GM18873 (cell line): ENCODE results near the gene COL21A1.

ENCODE experiments used
- ATAC-seq: cut with Tn5 transposase; IDR thresholded peaks from one replicate; pipeline ENCODE4 v1.9.1; 2021; ENCODE audit warnings: mild to moderate bottlenecking, moderate library complexity, moderate number of reproducible peaks; ENCODE audit not compliant: unreplicated experiment, low FRiP score

The COL21A1 gene

DNA sequence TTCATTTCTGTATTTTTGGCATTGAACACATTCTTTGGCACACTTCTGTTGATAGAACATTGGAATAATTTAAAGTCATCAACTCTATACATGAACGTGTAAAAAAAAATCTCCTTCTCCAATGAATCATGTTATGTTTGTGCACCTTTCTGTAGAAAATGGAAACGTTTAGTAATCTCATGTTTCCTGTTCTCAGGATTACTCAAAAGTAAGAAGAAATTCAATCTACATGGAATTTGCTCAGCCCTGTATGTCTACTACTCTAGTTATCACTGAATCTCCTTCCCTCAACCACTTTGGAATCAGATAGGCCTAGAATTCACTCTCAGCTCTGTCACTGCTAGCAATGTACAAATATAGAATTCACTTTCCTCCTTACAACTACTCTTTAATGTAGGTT lies 103.6 kb downstream of the COL21A1 start:
- ATAC-seq: no peak

DNA sequence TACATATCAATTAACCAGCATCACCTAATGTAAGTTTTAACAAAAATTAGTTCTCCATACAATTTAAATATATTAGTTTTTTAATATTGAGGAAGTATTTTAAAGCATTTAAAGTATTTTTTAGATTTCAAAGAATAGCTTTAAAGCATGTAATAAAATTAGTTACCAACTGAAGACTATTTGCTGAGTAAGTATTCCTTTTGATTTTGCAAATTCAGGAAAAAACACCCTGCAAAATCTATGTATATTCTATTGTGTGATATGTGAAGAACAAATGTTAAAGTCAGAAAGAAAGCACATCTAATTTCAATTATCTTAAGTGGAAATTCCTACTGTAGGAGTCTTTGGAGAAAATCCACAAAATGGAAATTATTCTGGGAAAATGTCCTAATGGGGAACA lies 107.3 kb downstream of the COL21A1 start:
- ATAC-seq: no peak

DNA sequence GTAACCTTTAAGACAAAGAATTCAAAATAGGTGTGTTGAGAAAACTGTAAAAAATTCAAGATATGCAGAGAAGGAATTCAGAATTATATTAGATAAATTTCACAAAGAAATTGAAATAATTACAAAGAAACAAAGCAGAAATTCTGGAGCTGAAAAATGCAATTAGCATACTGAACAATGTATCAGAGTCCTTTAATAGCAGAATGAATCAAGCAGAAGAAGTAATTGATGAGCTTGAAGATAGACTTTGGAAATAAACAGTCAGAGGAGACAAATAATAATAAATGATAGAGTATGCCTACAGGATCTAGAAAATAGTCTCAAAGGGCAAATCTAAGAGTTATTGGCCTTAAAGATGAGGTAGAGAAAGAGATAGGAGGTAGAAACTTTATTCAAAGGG lies 131.7 kb downstream of the COL21A1 start:
- ATAC-seq: no peak

DNA sequence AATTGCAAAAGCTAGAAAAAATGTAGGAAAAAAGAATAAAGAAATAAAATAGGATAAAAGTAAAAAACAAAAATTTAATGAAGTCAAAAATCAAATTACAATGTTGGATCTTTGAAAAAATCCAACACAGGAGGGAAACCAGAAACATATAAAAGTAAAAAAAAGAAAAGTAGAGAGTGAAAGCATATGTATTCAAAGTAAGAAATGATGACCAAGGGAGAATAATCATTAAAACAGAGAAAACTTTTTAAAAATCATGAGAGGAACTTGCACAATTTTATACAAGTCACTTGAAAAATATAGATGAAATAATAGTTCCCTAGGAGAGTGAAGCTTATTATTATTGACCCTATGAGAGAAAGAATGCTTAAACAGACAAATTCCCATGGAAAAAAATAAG lies 138.2 kb downstream of the COL21A1 start:
- no peak for ATAC-seq

DNA sequence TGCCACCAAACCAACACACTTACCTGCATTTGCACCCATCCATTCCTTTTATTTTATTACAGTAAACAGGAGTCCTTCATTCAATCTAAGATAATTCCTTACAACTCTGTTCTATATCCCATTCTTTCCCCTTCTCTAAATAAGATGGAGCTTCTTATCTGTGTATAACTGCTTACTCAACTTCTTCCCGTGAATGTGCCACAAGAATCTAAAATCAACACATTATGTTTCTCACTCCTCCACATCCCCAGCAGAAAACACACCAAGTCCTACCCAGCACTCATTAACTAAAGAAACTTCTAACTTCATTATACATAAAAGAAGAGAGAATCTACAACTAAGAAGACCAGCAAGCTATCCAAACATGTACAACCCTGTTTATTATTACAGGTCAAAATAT lies 141.1 kb downstream of the COL21A1 start:
- no peak for ATAC-seq

DNA sequence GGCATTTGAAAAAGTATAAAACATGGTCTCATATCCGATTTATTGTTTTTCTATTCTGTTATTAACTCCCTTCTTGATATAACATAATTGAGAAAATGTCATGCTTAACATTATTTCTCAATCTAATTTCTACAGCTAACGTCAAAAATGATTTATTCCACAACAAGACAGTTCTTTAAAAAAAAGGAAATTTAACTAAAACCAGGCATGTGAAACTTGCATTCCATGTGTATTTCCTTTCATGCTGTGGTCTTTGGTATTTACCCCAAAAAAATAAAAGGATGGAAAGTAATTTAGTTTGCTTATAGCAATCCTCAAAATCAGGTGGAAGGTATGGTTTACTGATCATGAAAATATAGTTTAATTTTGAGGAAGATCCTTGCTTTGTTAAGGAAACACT lies 142.8 kb downstream of the COL21A1 start:
- ATAC-seq: no peak

DNA sequence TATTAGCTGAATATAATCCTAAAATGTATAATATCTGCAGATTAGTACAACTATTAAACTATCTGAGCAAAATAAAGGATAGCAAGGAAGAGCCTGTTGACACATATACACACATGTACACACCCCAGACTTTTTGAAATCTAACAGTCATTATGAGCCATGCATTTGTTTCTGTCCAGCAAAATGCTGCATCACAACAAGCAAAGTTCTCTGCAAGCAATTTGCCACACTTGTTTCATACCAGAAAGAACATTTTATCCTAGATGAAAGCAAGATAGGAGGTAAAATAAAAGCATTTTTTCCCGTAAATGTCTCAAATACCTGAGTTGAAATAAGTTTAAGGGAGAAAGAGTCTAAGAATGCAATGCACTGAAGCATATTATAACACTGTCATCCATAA lies 145.2 kb downstream of the COL21A1 start:
- ATAC-seq: no peak

DNA sequence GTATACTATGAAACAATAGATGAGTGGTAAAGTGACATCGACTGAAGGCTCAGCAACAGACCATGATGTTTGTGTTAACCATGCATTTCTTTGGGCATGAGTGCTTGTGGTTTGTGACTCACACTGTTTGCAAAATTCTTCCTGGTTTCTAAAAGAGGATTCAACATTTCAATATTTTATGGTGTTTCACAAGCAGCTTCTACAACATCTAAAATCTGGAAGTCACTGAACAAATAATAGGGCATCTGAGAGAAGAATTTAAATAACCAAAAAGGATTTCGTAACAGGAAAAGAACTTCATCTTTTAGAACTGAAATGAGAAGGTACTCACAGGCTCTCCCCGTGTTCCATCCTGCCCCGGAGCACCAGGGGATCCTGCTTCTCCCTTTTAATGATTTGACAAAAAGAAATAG lies 146.2 kb downstream of the COL21A1 start:
- no peak for ATAC-seq

DNA sequence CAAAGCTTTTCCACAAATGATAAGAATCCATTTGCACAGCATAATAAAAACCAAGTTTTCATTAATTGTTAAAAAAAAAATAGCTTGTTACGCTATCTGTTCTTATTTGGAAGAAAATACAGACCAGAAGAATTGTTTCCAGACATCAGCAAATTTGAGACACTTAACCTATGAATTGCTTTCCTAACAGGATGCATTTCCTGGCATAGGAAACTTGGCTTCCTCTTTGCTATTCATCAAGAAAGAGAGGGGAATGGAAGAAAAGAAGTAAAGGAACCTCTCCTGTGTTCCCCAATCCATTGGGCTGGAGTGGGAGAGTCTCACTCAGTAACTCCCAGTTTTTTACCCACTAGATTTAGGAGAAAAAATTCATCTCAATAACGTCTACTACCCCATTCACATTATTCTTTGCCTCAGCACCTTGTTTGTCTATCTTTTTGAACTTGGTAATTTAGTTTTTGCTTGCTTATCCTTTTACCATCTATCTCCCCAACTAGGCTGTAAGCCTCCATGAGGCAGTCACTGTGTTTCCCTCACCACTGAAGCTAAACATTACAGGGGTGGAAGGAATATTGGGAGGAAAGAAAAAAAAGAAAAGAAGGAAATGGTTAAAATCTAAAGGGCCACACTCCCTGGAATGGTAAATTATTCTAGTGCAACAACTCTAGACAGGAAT lies 150.3 kb downstream of the COL21A1 start:
- ATAC-seq: no peak

DNA sequence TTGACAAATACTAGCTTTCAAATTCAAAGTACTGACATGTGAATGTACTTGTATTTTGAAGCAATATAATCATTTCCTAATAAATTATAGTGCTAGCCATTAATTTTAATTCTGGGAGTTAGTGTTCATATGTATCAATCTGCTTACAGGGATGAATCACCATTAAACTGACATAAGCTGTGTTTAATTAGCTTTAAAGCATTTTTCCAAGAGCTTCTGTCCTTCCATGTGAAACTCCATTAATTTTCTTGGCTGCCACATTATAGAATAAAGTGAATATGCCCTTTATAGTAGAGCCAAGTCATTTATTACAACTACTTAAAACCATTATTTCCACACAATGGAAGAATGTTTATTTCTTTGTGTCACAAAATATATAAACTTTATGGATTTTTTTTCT lies 150.8 kb downstream of the COL21A1 start:
- ATAC-seq: no peak

DNA sequence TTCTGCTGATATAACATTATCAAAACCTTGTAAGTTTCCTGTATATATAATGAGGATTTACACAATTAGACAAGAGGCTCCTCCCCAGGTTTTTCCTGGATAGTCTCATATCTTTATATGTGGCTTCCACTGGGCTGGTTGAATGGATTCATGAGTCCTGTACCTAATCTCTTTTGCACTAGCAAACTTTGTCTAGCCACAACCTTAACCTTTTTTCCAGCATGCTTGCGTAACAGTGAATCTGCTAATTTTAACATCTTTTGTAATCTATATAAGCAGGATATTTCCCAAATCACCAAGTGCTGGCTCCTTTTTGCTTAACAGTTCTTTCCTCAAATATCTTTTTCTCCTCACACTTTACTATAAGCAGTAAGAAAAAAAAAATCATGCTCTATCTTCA lies 153.6 kb downstream of the COL21A1 start:
- ATAC-seq: no peak

DNA sequence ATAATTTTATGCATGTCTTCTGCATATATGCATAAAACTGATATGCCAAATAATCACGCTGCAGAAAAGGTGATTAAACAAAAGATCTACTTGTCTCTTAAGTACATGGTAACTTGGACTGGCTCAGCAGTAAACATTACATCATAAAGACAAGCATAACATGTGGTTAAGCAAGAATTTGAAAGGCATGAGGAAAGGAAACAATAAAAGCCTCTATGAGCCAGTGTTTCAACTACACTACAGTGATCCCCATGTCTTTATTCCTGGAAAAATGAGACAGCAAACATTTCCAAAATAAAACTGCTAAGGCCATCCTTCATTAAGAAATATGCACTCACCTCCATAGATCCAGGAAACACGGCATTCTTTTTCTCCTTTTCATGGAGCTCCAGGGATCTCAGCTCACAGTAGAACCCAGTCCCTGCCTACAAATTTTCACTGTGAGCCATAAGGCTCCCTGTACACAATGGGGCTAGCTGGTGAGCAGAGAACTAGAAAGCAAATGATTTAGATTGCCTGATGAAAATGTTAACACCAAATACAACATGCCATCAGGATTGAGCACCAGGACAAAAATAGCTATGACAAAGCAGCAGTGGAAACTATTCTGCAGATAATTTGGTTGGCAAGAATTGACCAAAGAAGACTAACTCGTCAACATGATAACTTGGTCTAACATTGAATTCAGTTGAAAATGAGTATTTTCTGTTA lies 156.1 kb downstream of the COL21A1 start:
- ATAC-seq: no peak

DNA sequence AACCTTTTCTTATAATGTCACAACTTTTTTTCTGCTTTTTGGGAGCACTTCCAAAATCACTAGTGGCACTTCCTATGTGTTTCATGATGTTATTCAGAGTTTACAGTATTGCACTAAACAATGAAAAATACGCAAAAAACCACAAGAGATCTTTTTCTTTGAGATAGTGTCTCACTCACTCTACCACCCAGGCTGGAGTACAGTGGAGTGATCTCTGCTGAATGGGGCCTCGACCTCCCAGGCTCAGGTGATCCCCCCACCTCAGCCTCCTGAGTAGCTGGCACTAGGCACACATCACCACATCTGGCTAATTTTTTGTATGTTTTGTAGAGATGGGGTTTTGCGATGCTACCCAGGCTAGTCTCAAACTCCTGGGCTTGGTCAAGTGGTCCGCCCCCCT lies 158.7 kb downstream of the COL21A1 start:
- ATAC-seq: no peak

DNA sequence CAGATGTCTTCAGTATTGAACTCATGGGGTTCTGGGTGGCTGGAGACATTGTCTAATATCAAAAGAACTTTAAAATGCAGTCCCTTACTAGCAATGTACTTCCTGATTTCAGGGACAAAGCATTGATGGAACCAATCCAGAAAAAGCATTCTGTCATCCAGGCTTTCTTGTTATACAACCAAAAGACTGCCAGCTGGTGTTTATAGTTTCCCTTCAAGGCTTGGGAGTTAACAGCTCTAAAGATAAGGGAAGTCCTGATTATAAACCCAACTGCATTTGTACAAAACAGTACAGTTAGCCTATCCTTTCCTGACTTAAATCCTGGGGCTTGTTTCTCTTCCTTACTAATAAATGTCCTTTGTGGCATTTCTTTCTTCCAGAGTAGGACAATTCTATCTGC lies 160.0 kb downstream of the COL21A1 start:
- ATAC-seq: no peak

DNA sequence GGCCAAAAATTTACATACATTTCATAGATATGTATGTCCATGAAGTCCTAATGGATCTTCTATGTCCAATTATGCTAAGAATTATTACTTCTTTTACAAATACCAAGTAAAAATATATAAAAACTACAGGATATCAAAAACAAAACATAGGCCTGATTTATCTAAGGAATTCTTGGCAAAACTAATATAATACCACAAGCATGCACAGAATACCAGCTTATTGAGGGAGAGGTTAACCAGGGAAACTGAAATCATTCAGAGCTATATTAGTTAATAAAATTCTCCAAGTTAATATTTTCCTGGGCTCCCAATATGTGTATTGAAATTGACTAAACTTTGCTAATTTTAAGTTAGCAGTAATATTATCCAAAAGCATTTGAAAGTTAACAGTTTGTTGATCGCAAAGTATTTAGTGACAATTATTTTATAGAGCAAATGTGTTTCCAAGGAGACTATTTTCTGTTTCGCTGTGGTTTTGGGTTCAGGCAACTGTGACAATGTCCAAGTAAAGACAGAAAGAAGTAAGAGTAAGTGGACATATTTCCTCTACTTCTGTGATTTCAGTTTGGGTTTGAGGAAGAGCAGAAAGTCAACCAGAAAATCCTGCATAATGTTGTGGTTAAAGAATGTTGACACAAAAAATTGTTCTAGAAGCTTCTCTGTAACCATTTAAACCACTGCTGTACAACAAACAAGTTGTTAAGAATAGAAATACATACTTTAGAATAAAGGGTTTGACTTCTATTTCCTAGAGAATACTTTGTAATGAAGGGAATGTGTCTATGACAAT lies 167.4 kb downstream of the COL21A1 start:
- ATAC-seq: no peak

DNA sequence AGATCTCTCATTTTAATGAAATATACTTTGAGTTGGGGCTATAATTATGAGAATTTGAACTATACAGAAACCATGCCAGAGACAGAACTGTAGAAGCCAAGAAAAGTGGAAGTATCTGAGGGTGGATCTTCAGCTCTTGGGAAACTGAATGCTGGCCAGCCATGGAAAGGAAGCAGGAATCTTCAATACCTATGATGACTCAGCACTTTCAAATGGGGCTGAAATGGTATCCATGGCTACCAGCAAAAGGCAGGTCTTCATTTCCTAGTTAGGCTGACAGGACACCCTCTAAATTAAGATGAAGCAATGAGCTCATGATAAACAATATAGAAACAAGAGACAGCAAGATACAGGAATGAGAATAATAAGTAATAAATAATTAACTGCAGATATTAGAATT lies 171.3 kb downstream of the COL21A1 start:
- no peak for ATAC-seq

DNA sequence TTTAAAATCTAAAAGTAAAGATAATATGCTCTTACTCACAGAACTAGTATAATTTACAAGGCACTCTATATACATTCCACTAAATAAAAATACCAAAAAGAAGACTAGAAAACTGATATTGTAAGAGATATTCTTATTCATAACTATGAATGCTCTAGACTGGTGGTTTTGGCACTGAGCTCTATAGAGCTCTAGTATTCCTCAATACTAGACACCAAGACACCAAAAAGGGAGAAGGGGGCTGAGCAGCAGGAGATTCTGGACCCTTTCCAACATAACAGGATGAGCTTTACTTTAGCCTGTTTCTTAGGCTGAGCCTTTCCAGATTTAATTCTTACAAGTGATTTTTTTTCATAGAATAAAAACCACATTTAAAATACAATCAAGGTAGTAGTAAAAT lies 173.6 kb downstream of the COL21A1 start:
- no peak for ATAC-seq

DNA sequence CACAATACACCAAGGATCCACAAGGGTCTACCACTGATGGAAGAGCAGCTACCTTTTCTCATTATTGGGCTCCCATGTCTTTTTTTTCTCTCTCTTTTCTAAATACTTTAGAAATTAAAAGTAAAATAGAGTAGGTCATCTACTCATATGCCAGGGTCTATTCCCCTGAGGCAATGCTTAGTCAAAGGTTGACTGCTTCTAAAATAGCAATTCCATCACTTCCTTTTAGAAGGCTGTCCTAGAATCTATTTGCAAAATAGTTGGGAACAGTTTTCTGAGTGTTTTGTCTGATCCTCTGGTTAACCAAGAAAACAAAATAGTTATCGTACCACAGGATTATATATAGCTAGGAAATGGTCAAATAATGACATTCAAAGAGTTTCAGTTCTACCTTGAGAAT lies 174.1 kb downstream of the COL21A1 start:
- no peak for ATAC-seq

DNA sequence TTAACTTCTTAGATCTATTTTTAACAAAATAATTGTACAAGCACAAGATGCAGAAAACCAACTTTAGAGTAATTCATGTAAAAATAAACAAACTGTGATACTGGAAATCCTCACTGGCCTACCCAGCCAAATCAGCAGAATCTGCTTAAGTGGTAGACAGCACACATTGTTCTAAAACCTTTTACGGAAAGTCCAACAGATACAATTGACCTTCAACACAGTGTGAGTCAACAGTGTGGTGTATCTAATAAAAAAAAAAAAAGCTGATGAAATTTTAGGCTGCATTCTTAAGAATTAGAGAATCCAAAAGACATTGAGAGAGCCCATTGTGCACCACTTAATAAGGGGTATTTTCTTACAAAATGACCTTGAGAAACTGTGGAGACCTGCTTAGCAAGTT lies 174.5 kb downstream of the COL21A1 start:
- ATAC-seq: no peak

DNA sequence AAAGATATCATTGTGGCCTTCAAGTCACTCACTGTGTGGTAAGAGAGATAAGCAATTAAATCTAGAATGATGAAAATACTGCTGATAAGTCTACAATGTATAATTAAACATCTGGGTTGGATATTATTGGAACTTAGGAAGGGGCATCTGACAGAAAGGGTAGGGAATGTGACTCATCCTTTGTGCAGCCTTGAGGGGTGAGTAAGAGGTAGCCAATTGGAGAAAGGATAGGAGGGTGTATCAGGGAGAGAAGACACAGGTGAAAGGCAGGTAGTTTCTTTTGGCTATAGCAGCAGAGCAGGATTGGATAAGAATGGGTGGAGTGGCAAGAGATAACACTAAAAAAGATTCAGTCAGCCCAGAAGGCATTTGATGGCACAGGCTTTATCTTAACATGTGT lies 182.0 kb downstream of the COL21A1 start:
- no peak for ATAC-seq

DNA sequence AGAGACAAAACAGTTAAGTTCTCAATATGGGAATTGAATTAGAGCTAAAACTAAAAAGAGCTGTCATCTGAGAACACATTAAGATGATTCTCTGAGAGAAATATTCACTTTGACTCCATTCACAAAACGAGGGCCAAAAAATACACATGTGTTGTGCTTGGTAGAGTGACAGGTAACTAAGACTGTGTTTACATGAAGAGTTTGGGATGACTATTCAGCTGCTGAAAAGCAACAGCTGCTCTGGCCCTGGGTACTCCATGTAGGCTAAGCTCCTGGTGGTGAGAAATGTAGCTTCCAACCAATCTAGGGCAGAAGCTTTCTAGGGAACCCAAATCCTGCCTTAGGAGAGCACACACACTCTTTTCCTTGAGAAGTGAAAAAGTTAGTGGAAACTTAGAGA lies 184.5 kb downstream of the COL21A1 start:
- no peak for ATAC-seq

DNA sequence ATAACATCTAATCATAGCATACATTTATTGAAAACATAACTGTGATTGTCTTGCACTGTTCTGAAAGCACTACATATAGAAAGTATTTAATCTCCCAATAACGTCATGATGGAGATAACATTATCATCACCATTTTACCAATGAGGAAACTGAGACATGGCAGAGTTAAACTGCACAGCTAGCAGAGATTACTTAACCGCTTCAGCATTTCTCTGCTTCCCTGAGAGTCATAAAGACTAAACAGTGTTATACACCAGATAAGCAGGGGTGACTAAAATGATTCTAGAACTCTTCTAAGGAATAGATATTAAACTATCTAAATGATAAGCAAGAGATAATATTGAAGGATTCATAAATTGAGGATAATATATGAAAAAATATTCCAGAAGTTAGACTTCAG lies 188.7 kb downstream of the COL21A1 start:
- ATAC-seq: no peak
